Keratinocyte (primary cell): ENCODE data around the gene GPRIN2.

ENCODE experiments used
- CTCF ChIP-seq, 3 experiments: IDR thresholded peaks in 1 of 3; conservative IDR thresholded peaks in 1 of 3; optimal IDR thresholded peaks in 1 of 3; 2 replicates in 2 of 3; 3 replicates in 1 of 3; pipeline versions ENCODE3 to v1.5.1; 2011; ENCODE audit warnings: low read length in 3 of 3, mild to moderate bottlenecking in 3 of 3, moderate library complexity in 2 of 3, control low read depth in 1 of 3, inconsistent platforms in 1 of 3; ENCODE audit not compliant: insufficient read depth in 2 of 3; ENCODE audit errors: extremely low read depth in 1 of 3
- EZH2 ChIP-seq: IDR thresholded peaks from one replicate; pipeline ENCODE4 v1.6.1; 2012; ENCODE audit warnings: inconsistent platforms, mild to moderate bottlenecking, low read length, moderate library complexity

DNA sequence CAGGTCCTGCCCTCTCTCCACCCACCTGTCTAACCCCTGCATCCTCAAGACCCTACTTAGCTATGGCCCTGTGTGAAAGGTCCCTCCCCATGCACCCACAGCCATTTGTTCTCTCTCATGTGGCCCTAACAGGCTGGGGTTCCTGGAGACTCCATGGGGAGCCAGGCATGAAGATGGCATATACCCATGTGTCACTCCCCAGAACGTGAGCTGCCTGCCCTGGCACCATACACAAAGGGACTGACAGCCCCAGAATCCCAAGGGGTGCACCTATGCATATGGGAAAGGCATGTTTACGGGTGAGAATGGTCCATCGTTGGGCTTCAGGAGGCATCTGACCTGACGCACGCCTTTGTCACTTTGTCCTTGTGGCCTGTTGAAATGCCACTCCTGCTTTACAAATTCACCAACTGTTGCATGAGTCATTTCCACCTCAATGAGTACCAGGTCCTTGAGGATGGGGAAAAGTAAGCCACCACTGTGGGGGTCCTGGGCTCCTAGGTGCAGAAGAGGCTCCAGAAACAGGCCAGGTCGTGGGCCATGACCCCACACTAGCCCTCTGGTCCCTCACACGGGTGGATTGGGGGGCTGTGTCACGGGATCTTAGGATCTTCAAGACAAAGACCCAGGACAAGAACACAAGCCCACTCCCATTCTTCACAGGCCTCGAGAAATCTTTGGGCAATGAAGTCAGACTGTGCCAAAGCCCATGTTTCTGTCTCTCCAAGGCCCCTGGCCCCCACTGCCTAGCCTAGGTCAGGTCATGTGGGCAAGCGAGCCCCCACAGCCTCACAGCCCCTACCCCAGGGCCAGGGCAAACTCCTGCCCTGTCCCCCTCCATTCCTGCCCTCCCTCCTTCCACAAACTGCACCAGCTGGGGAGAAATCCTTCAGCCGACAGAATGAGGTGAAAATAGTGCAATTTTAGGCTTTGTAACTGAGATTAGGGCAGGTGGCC lies 8.6 kb downstream of the GPRIN2 start:
- TF ChIP-seq CTCF (optimal IDR thresholded peaks at IDR 0.05 in 1 of 3, IDR thresholded peaks at IDR 0.05 in 1 of 3, conservative IDR thresholded peaks at IDR 0.05 in 1 of 3; ENCODE audit: extremely low read depth in 1 of 3, insufficient read depth in 2 of 3, low read length in 3 of 3) (no peak), EZH2 (no peak)
